GM13977 (cell line): ENCODE data around the gene ZPBP2.
A peak's percentile ranks its signal among the peaks of the same experiment; 100 is the strongest.

ENCODE experiments used
- DNase-seq: peaks from one replicate; pipeline ENCODE4 v3.0.0; 2012; ENCODE audit warnings: low spot score
- in situ Hi-C: fragments of 300-500 bp; cut with MboI; formaldehyde crosslinking; loops from one replicate; pipeline ENCODE4 v1.12.0; 2022; ENCODE audit warnings: low sequenced_read_pairs, low pct_unique_long_range_greater_than_20kb, mixed read lengths, inconsistent platforms; ENCODE audit not compliant: unreplicated experiment
- TF ChIP-seq, protein P1 (sequence below): IDR thresholded peaks from 2 replicates; pipeline ENCODE4 v1.5.1; 2012; ENCODE audit warnings: mild to moderate bottlenecking, control low read depth; ENCODE audit not compliant: insufficient read depth; ENCODE audit errors: extremely low read depth, missing control alignments

The ZPBP2 gene

DNA sequence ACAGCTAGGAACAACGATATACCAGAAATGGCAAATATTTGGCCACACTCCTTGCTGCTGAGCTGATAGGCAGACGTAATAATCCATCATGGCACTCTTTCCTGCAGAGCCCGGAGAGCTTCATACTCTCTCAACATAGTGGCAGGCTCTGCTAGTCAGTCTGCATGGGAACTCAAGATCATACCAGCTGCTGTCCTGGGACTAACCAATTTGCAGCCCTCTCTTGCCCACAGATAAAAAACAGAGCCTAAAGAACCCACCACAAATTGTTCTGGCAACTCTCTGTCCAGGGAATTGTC is 36.9 kb downstream of the ZPBP2 start:
- no peak for DNase-seq
- in situ Hi-C loops, result no loop called here
- TF ChIP-seq, protein P1, sequence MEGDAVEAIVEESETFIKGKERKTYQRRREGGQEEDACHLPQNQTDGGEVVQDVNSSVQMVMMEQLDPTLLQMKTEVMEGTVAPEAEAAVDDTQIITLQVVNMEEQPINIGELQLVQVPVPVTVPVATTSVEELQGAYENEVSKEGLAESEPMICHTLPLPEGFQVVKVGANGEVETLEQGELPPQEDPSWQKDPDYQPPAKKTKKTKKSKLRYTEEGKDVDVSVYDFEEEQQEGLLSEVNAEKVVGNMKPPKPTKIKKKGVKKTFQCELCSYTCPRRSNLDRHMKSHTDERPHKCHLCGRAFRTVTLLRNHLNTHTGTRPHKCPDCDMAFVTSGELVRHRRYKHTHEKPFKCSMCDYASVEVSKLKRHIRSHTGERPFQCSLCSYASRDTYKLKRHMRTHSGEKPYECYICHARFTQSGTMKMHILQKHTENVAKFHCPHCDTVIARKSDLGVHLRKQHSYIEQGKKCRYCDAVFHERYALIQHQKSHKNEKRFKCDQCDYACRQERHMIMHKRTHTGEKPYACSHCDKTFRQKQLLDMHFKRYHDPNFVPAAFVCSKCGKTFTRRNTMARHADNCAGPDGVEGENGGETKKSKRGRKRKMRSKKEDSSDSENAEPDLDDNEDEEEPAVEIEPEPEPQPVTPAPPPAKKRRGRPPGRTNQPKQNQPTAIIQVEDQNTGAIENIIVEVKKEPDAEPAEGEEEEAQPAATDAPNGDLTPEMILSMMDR, result no peak

DNA sequence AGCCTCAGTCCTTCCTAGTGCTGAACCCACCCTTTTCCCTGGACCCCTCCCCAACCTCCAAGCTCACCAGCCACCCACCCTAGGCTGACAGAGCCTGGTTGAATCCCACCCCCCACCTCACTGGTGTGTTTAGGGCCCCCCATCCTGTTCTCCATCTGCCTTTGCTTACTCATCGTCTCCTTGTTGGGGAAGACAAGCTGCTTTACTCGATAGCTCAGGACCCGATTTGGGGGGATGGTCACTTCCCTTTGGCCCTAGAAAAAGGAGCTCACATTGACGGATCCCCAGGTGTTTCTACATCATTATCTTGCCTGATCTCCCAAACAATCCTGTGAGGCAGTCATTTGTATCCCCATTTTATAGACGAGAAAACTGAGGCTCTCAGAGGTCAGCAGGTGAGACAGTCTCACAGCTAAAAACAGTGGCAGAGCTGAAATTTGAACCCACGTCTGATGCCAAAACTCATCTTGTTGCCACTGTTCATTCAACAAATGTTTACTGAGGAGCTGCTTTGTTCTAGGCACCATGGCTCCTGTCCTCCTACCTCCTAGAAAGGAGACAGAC is 40.9 kb downstream of the ZPBP2 start:
- no peak for DNase-seq
- TF ChIP-seq, protein P1, result no peak
- in situ Hi-C loops, result no loop called here

DNA sequence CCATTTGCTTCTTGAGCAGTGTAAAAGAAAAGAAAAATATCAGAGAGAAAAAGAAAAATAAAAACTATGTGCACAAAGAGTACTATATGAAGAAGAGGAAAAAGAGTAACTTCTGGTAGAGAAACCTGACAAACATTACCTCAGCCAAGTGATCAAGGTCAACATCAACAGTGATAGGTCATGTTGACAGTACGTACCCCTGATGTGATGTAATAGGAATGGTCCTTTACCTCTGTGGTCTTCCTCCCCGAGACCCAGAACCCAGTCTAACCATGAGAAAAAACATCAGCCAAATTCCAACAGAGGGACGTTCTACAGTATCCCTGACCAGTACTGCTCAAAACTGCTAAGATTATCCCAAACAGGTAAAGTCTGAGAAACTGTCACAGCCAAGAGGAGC is 46.0 kb downstream of the ZPBP2 start:
- TF ChIP-seq, protein P1, result no peak
- in situ Hi-C loops, result no loop called here
- no peak for DNase-seq

DNA sequence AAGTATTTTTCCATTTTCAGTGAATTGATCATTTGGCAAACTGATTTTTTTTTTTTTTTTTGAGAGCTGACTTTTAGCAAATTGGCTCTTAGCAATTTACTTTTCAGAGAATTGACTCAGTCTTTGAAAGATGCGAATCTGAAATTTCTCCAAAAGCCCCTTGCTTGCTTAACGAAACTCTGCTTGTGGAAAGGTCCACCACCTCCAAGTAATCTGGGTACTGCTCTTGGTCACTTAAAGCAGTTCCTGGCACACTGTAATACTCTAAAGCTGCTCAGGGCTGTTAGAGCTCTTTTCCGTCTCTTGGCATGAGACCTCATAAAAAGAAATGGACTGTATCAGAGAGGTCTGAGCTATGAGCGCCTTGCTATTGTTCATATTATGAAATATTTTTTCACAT is 47.6 kb downstream of the ZPBP2 start:
- DNase-seq, result peak; percentile 50
- in situ Hi-C loops, result no loop called here
- TF ChIP-seq, protein P1, result no peak

DNA sequence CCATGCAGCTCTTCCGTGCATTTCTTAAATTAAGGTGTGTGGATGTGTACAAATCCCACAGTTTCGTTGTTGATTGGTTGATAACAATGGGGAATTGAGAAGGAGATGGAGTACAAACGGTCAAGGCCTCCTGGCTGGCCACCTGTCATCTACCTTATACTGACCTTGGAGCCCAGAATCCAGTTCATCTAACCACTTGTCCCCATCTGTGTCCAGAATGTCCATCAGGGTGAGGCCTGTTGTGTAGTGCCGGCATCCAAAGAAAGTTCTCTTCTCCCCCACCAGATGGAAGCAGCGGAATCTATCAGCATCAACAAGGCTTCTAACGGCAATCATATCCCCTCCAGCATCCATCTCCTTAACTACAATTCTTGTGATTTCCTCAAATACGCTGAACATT is 48.9 kb downstream of the ZPBP2 start:
- in situ Hi-C loops, result no loop called here
- TF ChIP-seq, protein P1, result no peak
- DNase-seq, result no peak

DNA sequence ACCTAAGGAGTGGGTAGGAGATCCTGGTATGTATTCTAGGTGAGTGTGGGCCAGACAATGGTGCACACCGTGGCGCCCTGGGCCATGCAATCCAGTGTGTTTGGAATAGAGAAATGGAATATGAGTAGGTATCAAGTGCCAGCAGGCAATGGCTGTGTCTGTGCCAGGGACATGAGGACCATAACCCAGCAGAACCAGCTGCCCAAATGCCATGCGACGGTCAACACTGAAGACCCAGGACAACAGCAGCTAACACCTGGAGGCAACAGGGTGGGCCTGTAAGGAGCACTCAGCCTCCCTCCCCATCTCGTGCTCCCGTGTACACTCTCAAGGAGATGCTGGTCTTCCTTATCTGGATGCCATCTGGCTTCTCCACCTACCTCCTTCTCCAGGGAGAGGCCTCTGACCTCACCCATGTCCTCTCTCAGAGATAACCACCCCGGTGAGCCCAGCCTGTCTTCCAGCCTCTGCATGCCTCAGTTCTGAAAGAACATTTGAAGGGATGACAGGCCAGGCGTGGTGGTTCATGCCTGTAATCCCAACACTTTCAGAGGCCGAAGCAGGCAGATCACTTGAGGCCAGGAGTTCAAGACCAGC is 51.2 kb downstream of the ZPBP2 start:
- DNase-seq, result no peak
- TF ChIP-seq, protein P1, result no peak
- in situ Hi-C loops, result no loop called here
